ENCODE data around the gene TMEM8B. TPM values are rescaled to one million over a fixed set of nuclear protein-coding genes. Genes with fewer than 3 reads are reported as not detected.

The TMEM8B gene
- total and polyA plus RNA-seq, 9 of the 15 experiments (the other 6 are each of a cell fraction or from before 2014, with no cell fraction given), result 0.01 to 2.2 (median 1.1) TPM

DNA sequence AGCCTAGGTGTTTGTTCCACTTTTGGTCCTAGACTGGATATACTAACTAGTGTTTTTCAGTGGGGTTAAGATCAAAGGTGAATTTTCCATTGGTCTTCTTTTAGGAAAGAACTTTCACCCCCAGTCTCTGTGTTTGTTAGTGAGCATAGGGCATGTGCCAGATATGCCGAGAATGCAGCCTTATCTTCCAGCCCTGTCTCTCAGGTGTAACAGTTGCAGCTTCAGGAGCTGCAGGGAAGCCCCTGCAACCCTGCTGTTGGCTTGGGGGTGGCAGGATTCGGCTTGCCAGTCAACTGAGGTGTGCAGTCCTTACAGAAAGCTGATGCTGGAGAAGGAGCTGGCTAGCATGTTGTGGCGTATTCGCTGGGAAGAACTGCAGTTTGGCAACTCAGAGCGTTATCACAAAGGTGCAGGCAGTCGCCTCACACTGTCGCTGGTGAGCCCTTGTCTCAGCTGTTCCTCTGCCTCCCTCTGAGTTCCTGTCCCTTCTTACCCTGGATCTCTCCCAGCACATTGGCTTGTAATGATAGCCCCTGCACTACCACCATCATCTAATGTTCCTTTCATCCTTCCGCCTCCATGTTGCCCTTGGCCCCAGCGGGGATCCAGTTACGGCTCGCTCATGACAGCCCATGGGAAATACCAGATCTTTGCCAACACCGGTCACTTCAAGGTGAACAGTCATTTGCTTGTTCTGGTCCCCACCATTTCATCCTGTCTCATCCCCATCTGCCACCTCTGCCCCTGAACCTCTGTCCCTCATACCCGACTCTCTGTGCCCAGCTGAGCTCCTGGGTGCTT is 27.5 kb upstream of the TMEM8B start (continued):
- TF ChIP-seq, protein P1, sequence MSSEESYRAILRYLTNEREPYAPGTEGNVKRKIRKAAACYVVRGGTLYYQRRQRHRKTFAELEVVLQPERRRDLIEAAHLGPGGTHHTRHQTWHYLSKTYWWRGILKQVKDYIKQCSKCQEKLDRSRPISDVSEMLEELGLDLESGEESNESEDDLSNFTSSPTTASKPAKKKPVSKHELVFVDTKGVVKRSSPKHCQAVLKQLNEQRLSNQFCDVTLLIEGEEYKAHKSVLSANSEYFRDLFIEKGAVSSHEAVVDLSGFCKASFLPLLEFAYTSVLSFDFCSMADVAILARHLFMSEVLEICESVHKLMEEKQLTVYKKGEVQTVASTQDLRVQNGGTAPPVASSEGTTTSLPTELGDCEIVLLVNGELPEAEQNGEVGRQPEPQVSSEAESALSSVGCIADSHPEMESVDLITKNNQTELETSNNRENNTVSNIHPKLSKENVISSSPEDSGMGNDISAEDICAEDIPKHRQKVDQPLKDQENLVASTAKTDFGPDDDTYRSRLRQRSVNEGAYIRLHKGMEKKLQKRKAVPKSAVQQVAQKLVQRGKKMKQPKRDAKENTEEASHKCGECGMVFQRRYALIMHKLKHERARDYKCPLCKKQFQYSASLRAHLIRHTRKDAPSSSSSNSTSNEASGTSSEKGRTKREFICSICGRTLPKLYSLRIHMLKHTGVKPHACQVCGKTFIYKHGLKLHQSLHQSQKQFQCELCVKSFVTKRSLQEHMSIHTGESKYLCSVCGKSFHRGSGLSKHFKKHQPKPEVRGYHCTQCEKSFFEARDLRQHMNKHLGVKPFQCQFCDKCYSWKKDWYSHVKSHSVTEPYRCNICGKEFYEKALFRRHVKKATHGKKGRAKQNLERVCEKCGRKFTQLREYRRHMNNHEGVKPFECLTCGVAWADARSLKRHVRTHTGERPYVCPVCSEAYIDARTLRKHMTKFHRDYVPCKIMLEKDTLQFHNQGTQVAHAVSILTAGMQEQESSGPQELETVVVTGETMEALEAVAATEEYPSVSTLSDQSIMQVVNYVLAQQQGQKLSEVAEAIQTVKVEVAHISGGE (CRISPR knock-in tag; IDR thresholded peaks at IDR 0.05), result no peak
- no peak for TF ChIP-seq TAF15 (IDR thresholded peaks at IDR 0.05; ENCODE audit: low read depth, low read length)
- TF ChIP-seq, protein P2, sequence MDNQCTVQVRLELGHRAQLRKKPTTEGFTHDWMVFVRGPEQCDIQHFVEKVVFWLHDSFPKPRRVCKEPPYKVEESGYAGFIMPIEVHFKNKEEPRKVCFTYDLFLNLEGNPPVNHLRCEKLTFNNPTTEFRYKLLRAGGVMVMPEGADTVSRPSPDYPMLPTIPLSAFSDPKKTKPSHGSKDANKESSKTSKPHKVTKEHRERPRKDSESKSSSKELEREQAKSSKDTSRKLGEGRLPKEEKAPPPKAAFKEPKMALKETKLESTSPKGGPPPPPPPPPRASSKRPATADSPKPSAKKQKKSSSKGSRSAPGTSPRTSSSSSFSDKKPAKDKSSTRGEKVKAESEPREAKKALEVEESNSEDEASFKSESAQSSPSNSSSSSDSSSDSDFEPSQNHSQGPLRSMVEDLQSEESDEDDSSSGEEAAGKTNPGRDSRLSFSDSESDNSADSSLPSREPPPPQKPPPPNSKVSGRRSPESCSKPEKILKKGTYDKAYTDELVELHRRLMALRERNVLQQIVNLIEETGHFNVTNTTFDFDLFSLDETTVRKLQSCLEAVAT (IDR thresholded peaks at IDR 0.05), result no peak
- TF ChIP-seq MAFK (IDR thresholded peaks at IDR 0.05; ENCODE audit: low read length), result no peak
